Osteoblast (primary cell): ENCODE results near the gene TRMU. TPM values are rescaled to one million over a fixed set of nuclear protein-coding genes. Genes with fewer than 3 reads are reported as not detected.
"Not testable (repeated sequence)": the region's sequence is repeated elsewhere in the genome, so short reads cannot be mapped to it uniquely, and the experiment has no call there.

Experiments
- DNase-seq: peaks from one replicate; pipeline ENCODE4 v3.0.0; 2011; ENCODE audit warnings: low spot score, mixed read lengths; ENCODE audit not compliant: insufficient read length; ENCODE audit errors: missing footprints
- H2AFZ ChIP-seq: 2 replicates; pipeline ENCODE4 v1.6.0; 2011; ENCODE audit warnings: mild to moderate bottlenecking, low read length
- H3K27ac ChIP-seq: 2 replicates; pipeline ENCODE4 v1.5.1; 2011; ENCODE audit warnings: mild to moderate bottlenecking, low read depth, low read length, moderate library complexity
- H3K27me3 ChIP-seq: 2 replicates; pipeline ENCODE4 v1.6.0; 2012; ENCODE audit warnings: mild to moderate bottlenecking, control low read depth, inconsistent platforms, low read length, moderate library complexity; ENCODE audit not compliant: insufficient read depth
- H3K36me3 ChIP-seq: 2 replicates; pipeline ENCODE4 v1.5.1; 2011; ENCODE audit warnings: mild to moderate bottlenecking, low read length, control low read depth, moderate library complexity; ENCODE audit not compliant: insufficient read depth
- H3K4me1 ChIP-seq: 2 replicates; pipeline ENCODE4 v1.5.1; 2011; ENCODE audit warnings: mild to moderate bottlenecking, low read length, control low read depth, moderate library complexity; ENCODE audit not compliant: insufficient read depth
- H3K4me2 ChIP-seq: 2 replicates; pipeline ENCODE4 v1.6.0; 2011; ENCODE audit warnings: mild to moderate bottlenecking, low read length; ENCODE audit not compliant: insufficient read depth
- H3K4me3 ChIP-seq: fragments of 200-600 bp; sonication (generic); 3 replicates; pipeline ENCODE4 v1.5.1; 2012; ENCODE audit warnings: mild to moderate bottlenecking, low read length, inconsistent platforms; ENCODE audit not compliant: insufficient read depth
- H3K79me2 ChIP-seq: 2 replicates; pipeline ENCODE4 v1.6.0; 2012; ENCODE audit warnings: mild to moderate bottlenecking, low read length, control low read depth, inconsistent platforms; ENCODE audit not compliant: insufficient read depth
- H3K9me3 ChIP-seq: 2 replicates; pipeline ENCODE4 v1.5.1; 2011; ENCODE audit warnings: low read depth, low read length, control low read depth
- H4K20me1 ChIP-seq: 2 replicates; pipeline ENCODE4 v1.6.0; 2012; ENCODE audit warnings: mild to moderate bottlenecking, low read length, control low read depth; ENCODE audit not compliant: insufficient read depth
- total RNA-seq: library from RNA; depleted of rRNA; stranded (reverse); fragments of >200 nt; gene quantifications from 2 replicates; pipeline ENCODE4 v1.2.3, GENCODE V29; 2012
- TF ChIP-seq, protein P1 (sequence below): IDR thresholded peaks from 2 replicates; pipeline ENCODE4 v1.5.1; 2011; ENCODE audit warnings: mild to moderate bottlenecking, low read depth, low read length, moderate library complexity; ENCODE audit errors: extremely low read depth

The TRMU gene
- total RNA-seq, 1 donor: 22.1 TPM

- Histone ChIP-seq H2AFZ (no peak overlapping the region), H3K9me3 (no peaks in the 10 kb centered on the region), H3K4me2 (no peak overlapping the region), H4K20me1 (no peaks in the 10 kb centered on the region), H3K27ac (no peak overlapping the region), H3K79me2 (no peaks in the 10 kb centered on the region), H3K4me3 (no peak overlapping the region), H3K4me1 (no peaks in the 10 kb centered on the region), H3K27me3 (no peaks in the 10 kb centered on the region), H3K36me3 (no peaks in the 10 kb centered on the region)
- DNase-seq: no peak
- TF ChIP-seq, protein P1, sequence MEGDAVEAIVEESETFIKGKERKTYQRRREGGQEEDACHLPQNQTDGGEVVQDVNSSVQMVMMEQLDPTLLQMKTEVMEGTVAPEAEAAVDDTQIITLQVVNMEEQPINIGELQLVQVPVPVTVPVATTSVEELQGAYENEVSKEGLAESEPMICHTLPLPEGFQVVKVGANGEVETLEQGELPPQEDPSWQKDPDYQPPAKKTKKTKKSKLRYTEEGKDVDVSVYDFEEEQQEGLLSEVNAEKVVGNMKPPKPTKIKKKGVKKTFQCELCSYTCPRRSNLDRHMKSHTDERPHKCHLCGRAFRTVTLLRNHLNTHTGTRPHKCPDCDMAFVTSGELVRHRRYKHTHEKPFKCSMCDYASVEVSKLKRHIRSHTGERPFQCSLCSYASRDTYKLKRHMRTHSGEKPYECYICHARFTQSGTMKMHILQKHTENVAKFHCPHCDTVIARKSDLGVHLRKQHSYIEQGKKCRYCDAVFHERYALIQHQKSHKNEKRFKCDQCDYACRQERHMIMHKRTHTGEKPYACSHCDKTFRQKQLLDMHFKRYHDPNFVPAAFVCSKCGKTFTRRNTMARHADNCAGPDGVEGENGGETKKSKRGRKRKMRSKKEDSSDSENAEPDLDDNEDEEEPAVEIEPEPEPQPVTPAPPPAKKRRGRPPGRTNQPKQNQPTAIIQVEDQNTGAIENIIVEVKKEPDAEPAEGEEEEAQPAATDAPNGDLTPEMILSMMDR: no peak
Measured at GRCh38 chr22:46397951-46398350, 62.4 kb downstream of the TRMU start.

DNA sequence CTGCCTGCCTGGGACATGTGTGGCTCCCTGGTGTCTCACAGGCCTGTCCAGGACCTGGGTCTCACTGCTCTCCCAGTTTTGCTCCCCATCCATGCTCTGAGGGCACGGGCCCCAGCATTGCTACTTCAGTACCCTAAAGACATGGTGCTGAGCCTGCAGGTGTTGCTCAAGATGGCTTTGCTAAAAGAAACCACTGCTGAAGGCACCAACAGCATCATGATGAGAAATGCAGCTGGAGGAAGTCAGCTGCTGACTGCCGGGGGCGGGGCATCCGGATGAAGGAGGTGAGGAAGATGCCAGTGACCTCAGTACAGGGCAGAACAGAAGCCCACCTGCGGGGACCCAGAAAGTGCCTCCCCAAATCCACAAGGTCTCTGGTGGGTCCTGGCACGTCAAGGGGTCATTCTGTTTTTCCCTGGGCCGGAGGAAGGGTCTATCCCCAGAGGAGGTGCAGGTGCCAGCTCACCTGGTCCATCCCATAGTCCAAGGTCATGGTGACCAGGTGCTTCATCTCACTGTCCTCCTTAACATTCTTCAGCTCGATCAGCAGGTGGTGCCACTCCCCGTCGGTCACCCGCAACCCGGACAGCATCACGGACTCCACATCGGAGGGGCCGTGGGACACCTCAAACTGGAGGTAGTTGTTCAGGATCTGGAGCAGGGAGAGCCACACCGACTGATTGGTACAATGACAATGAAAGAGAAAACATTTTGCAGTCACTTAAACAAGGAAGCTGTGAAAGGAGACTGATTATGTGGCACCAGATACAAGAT, 63.9 kb downstream of the TRMU start:
- Histone ChIP-seq H3K4me3 (no peak overlapping the region), H3K36me3 (no peaks in the 10 kb centered on the region), H4K20me1 (no peaks in the 10 kb centered on the region), H2AFZ (no peak overlapping the region), H3K27ac (no peak overlapping the region), H3K4me1 (no peaks in the 10 kb centered on the region), H3K9me3 (no peaks in the 10 kb centered on the region), H3K4me2 (no peak overlapping the region), H3K27me3 (no peaks in the 10 kb centered on the region), H3K79me2 (no peaks in the 10 kb centered on the region)
- no peak for DNase-seq
- TF ChIP-seq, protein P1: no peak

GRCh38 chr22:46401370-46401769, 65.9 kb downstream of the TRMU start:
- no peak for DNase-seq

GRCh38 chr22:46402505-46402904, 67.0 kb downstream of the TRMU start:
- no peak overlapping the region for H3K4me2 ChIP-seq
- H3K4me1 ChIP-seq: no peaks in the 10 kb centered on the region
- no peak for DNase-seq
- H3K9me3 ChIP-seq: no peaks in the 10 kb centered on the region
- H2AFZ ChIP-seq: no peak overlapping the region
- H3K4me3 ChIP-seq: no peak overlapping the region
- no peak overlapping the region for H3K27ac ChIP-seq
- TF ChIP-seq, protein P1: no peak
- H3K27me3 ChIP-seq: no peaks in the 10 kb centered on the region
- no peaks in the 10 kb centered on the region for H3K36me3 ChIP-seq
- no peaks in the 10 kb centered on the region for H3K79me2 ChIP-seq
- no peaks in the 10 kb centered on the region for H4K20me1 ChIP-seq

More at GRCh38 chr22:46401370-46401769, 65.9 kb downstream of the TRMU start:
- Histone ChIP-seq H3K4me3 (no peak overlapping the region), H3K27me3 (no peaks in the 10 kb centered on the region), H2AFZ (no peak overlapping the region), H3K36me3 (no peaks in the 10 kb centered on the region), H3K9me3 (no peaks in the 10 kb centered on the region), H3K79me2 (no peaks in the 10 kb centered on the region), H4K20me1 (no peaks in the 10 kb centered on the region), H3K4me2 (no peak overlapping the region), H3K27ac (no peak overlapping the region), H3K4me1 (no peaks in the 10 kb centered on the region)
- TF ChIP-seq, protein P1: no peak

GRCh38 chr22:46403880-46404279, 68.4 kb downstream of the TRMU start:
- H3K79me2 ChIP-seq, H3K36me3 ChIP-seq, H3K27me3 ChIP-seq, H2AFZ ChIP-seq, H3K4me2 ChIP-seq, H3K4me1 ChIP-seq, H3K4me3 ChIP-seq, H3K9me3 ChIP-seq, H4K20me1 ChIP-seq, DNase-seq, H3K27ac ChIP-seq: not testable (repeated sequence)
